GM23248 (cell line): Measurements from ENCODE around the gene FGF21. TPM values are rescaled to one million over a fixed set of nuclear protein-coding genes. Genes with fewer than 3 reads are reported as not detected.

Source experiments
- DNase-seq: peaks from one replicate; pipeline ENCODE4 v3.0.0-alpha.2; 2015
- H2AFZ ChIP-seq: fragments of 200-600 bp; sonication (generic); 2 replicates; pipeline ENCODE4 v1.6.1; 2016; ENCODE audit warnings: antibody characterized with exemption
- H3F3A ChIP-seq: fragments of 200-600 bp; sonication (generic); 2 replicates; pipeline ENCODE4 v1.6.1; 2016; ENCODE audit warnings: mild to moderate bottlenecking, antibody characterized with exemption, mixed run types; ENCODE audit not compliant: insufficient read depth
- H3K27ac ChIP-seq: fragments of 200-600 bp; sonication (generic); 2 replicates; pipeline ENCODE4 v1.5.1; 2016; ENCODE audit warnings: mild to moderate bottlenecking
- H3K27me3 ChIP-seq: fragments of 200-600 bp; sonication (generic); replicated peaks from 2 replicates; pipeline ENCODE4 v1.6.1; 2016; ENCODE audit warnings: mild to moderate bottlenecking; ENCODE audit not compliant: insufficient read depth
- H3K36me3 ChIP-seq: fragments of 200-600 bp; sonication (generic); 2 replicates; pipeline ENCODE4 v1.6.1; 2016; ENCODE audit warnings: low read depth, mild to moderate bottlenecking
- H3K4me1 ChIP-seq: fragments of 200-600 bp; sonication (generic); 2 replicates; pipeline ENCODE4 v1.6.1; 2016; ENCODE audit warnings: mild to moderate bottlenecking; ENCODE audit not compliant: insufficient read depth
- H3K4me2 ChIP-seq: fragments of 200-600 bp; sonication (generic); one replicate; pipeline ENCODE4 v1.6.1; 2016; ENCODE audit warnings: mild to moderate bottlenecking; ENCODE audit not compliant: unreplicated experiment
- H3K4me3 ChIP-seq: fragments of 200-600 bp; sonication (generic); 2 replicates; pipeline ENCODE4 v1.5.1; 2016; ENCODE audit warnings: mild to moderate bottlenecking
- H3K79me2 ChIP-seq: fragments of 200-600 bp; sonication (generic); 2 replicates; pipeline ENCODE4 v1.6.1; 2016; ENCODE audit warnings: mild to moderate bottlenecking; ENCODE audit not compliant: insufficient read depth
- H3K9ac ChIP-seq: fragments of 200-600 bp; sonication (generic); 2 replicates; pipeline ENCODE4 v1.6.1; 2016; ENCODE audit warnings: mild to moderate bottlenecking
- H3K9me2 ChIP-seq: fragments of 200-600 bp; sonication (generic); 2 replicates; pipeline ENCODE4 v1.6.1; 2016; ENCODE audit warnings: mixed run types, mild to moderate bottlenecking, moderate library complexity; ENCODE audit not compliant: insufficient read depth
- H3K9me3 ChIP-seq: fragments of 200-600 bp; sonication (generic); one replicate; pipeline ENCODE4 v1.6.1; 2017; ENCODE audit warnings: low read depth
- H4K20me1 ChIP-seq: fragments of 200-600 bp; sonication (generic); 2 replicates; pipeline ENCODE4 v1.6.0; 2016; ENCODE audit not compliant: insufficient read depth
- EZH2 ChIP-seq: fragments of 200-600 bp; sonication (generic); IDR thresholded peaks from 2 replicates; pipeline ENCODE4 v1.6.1; 2018; ENCODE audit warnings: antibody characterized with exemption, mild to moderate bottlenecking; ENCODE audit not compliant: insufficient read depth, poor library complexity, severe bottlenecking
- EZH2phosphoT487 ChIP-seq: fragments of 200-600 bp; sonication (generic); IDR thresholded peaks from 2 replicates; pipeline ENCODE4 v1.6.1; 2018; ENCODE audit warnings: antibody characterized with exemption, moderate library complexity, mild to moderate bottlenecking, low read depth; ENCODE audit not compliant: insufficient read depth
- WGBS, 2 experiments: methylation state at CpG; one replicate each; pipeline ENCODE4 v1.1.6; 2015 to 2017; ENCODE audit warnings: low lambda C conversion rate in 2 of 2, low coverage in 1 of 2; ENCODE audit errors: missing lambda C conversion rate in 2 of 2; 5-methylcytosine and 5-hydroxymethylcytosine counted together
- in situ Hi-C: fragments of 300-500 bp; cut with MboI; formaldehyde crosslinking; loops from 2 replicates; pipeline ENCODE4 v1.15.0; 2020
- polyA plus RNA-seq: library from polyadenylated mRNA; unstranded; fragments of >200 nt; fragmentation: Nextera tagmentation; extraction: Ambion mirVana; gene quantifications from 2 replicates; pipeline ENCODE4 v1.2.1, GENCODE V29; 2016
- total RNA-seq: library from RNA; depleted of rRNA; stranded (reverse); fragments of >200 nt; shearing (Covaris generic); gene quantifications from 2 replicates; pipeline ENCODE4 v1.2.3, GENCODE V29; 2014

FGF21 gene
- total and polyA plus RNA-seq, 2 experiments from 2014 or later: not detected

- Histone ChIP-seq H2AFZ (peak overlapping the region; percentile 94), H3K9ac (peak overlapping the region; percentile 83), H3K9me3 (no peaks in the 10 kb centered on the region), H3K4me1 (peaks cover 16% of the 10 kb centered on the region), H4K20me1 (no peaks in the 10 kb centered on the region), H3K4me3 (peak overlapping the region; percentile 86), H3F3A (peaks cover 10% of the 10 kb centered on the region; the same call in 1 of the 2 replicates), H3K9me2 (no peaks in the 10 kb centered on the region), H3K27ac (no peak overlapping the region), H3K27me3 (no peaks in the 10 kb centered on the region), H3K79me2 (0 out of 2 replicates have a peak, but pooled peaks cover 3% of the 10 kb centered on the region), H3K36me3 (no peaks in the 10 kb centered on the region), H3K4me2 (peak overlapping the region; percentile 74)
- WGBS, 2 experiments: 7 to 21% methylated on average over 10 to 12 of the region's 12 CpGs
- TF ChIP-seq EZH2: no peak
- no peak for TF ChIP-seq EZH2phosphoT487
- in situ Hi-C loops: no loop called here
- DNase-seq: no peak
Observed at GRCh38 chr19:48720251-48720612, 35.1 kb upstream of the FGF21 start.

GRCh38 chr19:48720613-48721296, 34.6 kb upstream of the FGF21 start:
- Histone ChIP-seq H3K9ac (peak overlapping the region; percentile 83), H3K4me3 (peak overlapping the region; percentile 86), H3K27ac (peak overlapping the region; percentile 82), H3K4me2 (peak overlapping the region; percentile 74), H3F3A (peaks cover 15% of the 10 kb centered on the region; the same call in 1 of the 2 replicates), H3K79me2 (no peaks in the 10 kb centered on the region), H3K9me3 (no peaks in the 10 kb centered on the region), H3K27me3 (no peaks in the 10 kb centered on the region), H3K4me1 (peaks cover 16% of the 10 kb centered on the region), H2AFZ (peak overlapping the region; percentile 94), H4K20me1 (no peaks in the 10 kb centered on the region), H3K9me2 (no peaks in the 10 kb centered on the region), H3K36me3 (no peaks in the 10 kb centered on the region)
- TF ChIP-seq EZH2: no peak
- no peak for TF ChIP-seq EZH2phosphoT487
- in situ Hi-C loops: no loop called here
- WGBS, 2 experiments: 1 to 2% methylated on average over 41 to 42 of the region's 42 CpGs
- DNase-seq: peak; percentile 100

DNA sequence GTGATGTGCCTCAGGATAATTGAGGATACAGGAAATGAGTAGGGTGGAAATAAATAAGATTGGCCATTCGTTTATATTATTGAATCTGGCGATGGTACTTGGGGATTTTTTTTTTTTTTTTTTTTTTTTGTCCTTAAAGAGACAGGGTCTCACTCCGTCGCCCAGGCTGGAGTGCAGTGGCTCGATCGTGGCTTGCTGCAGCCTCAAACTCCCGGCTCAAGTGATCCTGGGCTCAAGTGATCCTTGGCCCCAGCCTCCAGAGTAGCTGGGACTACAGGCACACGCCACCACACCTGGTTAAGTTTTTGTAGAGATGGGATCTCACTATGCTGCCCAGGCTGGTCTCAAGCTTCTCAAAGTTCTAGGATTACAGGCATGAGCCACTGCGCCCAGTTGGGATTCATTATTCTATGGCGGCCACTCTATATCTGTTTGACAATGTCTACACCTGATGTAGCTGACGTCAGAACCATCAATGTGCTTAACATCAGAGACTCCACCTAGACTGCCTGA, 33.1 kb upstream of the FGF21 start:
- 64 to 72% methylated on average over 11 of the region's 11 CpGs for WGBS, 2 experiments
- H3K27me3 ChIP-seq: no peaks in the 10 kb centered on the region
- in situ Hi-C loops: no loop called here

DNA sequence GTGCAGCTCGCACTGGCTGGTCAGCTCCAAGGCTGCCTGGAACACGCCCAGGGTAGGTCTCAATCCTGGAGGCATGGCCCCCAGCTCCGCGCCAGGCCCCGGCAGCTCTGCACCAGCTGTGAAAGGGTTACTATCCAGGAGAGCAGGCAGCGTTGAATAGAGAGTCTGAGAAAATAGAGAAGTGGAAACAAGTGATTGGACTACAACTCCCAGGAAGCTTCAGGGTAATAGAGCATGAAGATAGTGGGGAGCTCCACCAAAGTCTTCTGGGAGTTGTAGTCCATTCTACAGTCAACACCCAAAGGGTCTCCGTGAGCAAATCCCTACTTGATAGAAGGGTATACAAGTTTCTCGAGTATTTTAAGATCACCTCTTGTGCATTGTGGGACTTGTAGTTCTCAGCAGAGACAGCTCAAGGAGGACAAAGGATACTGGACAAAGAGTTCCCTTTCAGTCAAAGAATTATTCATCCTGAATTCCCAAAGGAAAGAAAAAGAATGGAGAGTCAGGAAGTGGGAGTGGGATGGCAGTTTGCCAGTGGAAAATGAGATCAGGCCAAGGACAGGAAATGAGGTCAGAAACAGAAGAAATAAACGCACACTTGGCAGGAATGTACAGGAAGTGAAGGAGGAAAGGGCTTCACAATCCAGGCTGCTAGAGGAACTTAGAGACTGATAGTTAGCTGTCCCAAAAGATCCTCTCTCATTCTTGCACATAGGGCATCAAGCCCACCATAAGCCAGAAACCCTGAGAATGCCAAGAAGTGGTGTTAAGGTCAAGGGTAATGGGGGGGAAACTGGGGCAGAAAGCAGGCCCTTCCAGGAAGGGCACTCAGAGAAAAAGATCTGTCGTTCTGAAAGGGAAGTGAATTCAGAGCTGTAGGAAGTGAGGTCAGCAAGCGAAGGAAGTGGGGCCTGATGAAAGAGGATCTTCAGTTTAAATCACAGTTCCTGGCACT, 30.2 kb upstream of the FGF21 start:
- no peaks in the 10 kb centered on the region for H4K20me1 ChIP-seq
- no peak overlapping the region for H3K9ac ChIP-seq

More for the DNA sequence above, 33.1 kb upstream of the FGF21 start:
- Histone ChIP-seq H3K27ac (no peak overlapping the region), H3K4me3 (no peak overlapping the region), H3K9me3 (no peaks in the 10 kb centered on the region), H3K79me2 (no peaks in the 10 kb centered on the region), H3K36me3 (no peaks in the 10 kb centered on the region), H3F3A (peaks cover 12% of the 10 kb centered on the region; the same call in 1 of the 2 replicates), H3K4me1 (peaks cover 6% of the 10 kb centered on the region; the same call in 1 of the 2 replicates), H4K20me1 (no peaks in the 10 kb centered on the region), H3K9ac (no peak overlapping the region), H3K9me2 (no peaks in the 10 kb centered on the region), H2AFZ (no peak overlapping the region), H3K4me2 (no peak overlapping the region)
- TF ChIP-seq EZH2: no peak
- no peak for TF ChIP-seq EZH2phosphoT487
- DNase-seq: no peak

More for the DNA sequence above, 30.2 kb upstream of the FGF21 start:
- peaks cover 3% of the 10 kb centered on the region; the same call in 1 of the 2 replicates for H3K4me1 ChIP-seq
- no peak for TF ChIP-seq EZH2phosphoT487
- no peak for TF ChIP-seq EZH2
- no peaks in the 10 kb centered on the region for H3K27me3 ChIP-seq
- peak overlapping the region; percentile 88 for H2AFZ ChIP-seq
- WGBS, 2 experiments: 42 to 46% methylated on average over 11 of the region's 11 CpGs
- no peaks in the 10 kb centered on the region for H3K9me3 ChIP-seq
- H3K36me3 ChIP-seq: no peaks in the 10 kb centered on the region
- DNase-seq: peak; percentile 87
- peak overlapping the region; percentile 58 for H3K27ac ChIP-seq
- H3K79me2 ChIP-seq: no peaks in the 10 kb centered on the region
- no peak overlapping the region for H3K4me2 ChIP-seq
- in situ Hi-C loops: no loop called here
- 0 out of 2 replicates have a peak, but pooled peaks cover 8% of the 10 kb centered on the region for H3F3A ChIP-seq
- no peak overlapping the region for H3K4me3 ChIP-seq
- H3K9me2 ChIP-seq: no peaks in the 10 kb centered on the region
